Stimulated activated CD8-positive, alpha-beta memory T cell treated with anti-CD3 and anti-CD28 coated beads, Interleukin-4, amount 100 ng/mL, for 48 hours (primary cell): ENCODE measurements around the gene ELL2.
"Not testable (repeated sequence)": the region's sequence is repeated elsewhere in the genome, so short reads cannot be mapped to it uniquely, and the experiment has no call there.

Source experiments
- DNase-seq: peaks from one replicate; pipeline ENCODE4 v3.0.0-alpha.2; 2020

ELL2 gene

DNA sequence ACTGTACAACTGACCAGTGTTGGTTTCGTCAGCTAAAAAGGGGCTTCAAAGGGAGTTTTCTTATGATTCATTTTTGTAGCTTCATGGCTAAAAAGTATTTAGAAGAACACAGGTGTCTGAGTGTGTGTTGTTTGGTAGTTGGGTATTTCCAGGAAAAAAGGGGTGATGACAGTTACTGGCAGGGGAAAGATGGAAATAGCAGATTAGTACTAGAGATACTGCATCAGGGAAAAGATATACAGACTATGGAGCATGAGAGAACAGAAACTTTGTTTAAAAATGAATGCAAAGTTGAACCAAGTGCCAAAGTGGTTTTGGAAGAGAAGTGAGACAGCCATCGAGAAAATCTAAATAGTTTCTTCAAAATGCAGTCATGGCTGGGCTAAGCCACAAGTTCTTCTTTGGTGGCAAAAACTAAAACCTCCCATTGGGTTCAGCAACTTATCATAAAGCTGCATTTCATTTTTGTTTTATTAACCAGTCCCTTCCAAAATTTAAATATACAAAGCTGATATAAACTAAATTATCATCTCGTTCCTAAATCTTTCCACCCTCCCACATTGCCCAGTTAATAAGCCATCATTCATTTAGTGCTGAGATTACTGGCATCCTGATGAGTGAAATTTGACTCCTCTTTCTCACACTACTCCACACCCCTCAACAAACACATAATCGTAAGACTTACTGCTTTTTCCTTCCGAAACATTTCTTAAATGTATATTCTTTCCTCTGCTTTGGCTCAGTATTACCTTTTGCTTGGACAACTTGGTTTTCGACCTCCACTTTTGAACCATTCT lies 33.5 kb downstream of the ELL2 start:
- DNase-seq: no peak

DNA sequence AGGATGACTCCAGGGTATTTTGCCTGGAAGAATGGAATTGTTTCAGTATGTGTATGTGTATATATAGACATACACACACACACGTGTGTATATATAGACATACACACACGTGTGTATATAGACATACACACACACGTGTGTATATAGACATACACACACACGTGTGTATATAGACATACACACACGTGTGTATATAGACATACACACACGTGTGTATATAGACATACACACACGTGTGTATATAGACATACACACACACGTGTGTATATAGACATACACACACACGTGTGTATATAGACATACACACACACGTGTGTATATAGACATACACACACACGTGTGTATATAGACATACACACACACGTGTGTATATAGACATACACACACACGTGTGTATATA lies 34.4 kb downstream of the ELL2 start:
- not testable (repeated sequence) for DNase-seq

DNA sequence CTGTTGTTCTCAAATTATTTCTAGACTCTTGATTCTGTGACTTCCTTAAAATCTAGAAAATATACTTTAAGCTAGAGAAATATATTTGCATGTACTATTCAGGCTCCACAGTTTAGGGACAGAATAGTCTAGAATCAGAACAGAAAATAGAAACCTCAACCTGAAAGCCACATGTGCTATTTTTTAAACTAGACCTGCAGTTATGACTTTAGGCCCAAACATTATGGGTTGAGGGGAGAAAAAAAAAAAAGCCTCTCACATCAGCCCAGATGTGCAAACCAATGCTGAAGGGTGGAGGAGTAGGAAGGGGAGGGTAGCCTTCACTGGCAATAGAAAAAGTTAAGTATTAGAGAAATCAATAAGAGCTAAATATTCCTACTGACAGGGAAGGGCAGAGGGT lies 35.7 kb downstream of the ELL2 start:
- no peak for DNase-seq

DNA sequence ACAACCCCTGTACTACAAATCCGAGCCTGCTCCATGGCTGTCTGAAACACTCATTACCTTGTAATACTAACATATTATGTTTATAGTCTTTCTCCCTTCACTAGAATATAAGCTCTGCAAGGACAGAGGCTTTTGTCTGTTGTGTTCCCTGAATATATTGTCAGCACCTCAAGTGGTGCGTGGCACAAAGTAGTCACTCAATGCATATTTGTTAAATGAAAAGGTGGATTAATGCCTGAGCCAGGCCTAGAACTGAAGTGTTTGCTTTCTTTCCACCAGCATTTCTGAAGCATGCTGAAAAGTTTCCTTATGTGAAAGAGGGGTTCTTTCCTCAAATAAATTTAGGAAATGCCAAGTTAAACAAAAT lies 36.3 kb downstream of the ELL2 start:
- DNase-seq: no peak

DNA sequence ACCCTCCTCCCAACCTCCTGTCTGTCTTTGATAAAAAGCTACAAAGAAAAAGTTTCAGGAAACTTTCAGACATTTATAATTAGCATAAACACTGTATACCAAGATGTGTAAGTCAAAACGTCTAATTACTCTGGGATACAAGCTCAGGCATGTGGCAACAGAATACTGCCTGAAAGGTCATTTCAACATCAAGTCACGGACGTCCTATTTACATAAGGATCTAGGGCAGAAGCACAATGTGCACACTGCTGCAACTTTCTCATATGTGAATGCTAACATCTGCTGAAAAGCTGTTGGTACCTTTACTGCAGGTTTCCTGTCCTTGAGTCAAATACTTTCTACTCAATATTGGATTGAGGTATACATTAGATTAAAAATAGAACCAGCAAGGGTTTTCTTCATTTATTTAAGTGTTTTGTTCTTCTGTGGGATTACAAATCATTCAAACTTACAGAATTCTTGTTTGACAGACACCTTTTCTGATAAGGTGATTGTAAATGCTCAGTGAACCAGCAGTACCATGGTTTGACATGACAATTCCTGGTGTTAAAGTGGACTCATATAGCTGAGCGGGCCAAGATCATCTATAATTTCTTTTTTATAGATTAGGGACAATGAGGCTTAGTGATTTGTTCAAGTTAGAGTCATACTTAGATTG lies 36.8 kb downstream of the ELL2 start:
- DNase-seq: no peak

DNA sequence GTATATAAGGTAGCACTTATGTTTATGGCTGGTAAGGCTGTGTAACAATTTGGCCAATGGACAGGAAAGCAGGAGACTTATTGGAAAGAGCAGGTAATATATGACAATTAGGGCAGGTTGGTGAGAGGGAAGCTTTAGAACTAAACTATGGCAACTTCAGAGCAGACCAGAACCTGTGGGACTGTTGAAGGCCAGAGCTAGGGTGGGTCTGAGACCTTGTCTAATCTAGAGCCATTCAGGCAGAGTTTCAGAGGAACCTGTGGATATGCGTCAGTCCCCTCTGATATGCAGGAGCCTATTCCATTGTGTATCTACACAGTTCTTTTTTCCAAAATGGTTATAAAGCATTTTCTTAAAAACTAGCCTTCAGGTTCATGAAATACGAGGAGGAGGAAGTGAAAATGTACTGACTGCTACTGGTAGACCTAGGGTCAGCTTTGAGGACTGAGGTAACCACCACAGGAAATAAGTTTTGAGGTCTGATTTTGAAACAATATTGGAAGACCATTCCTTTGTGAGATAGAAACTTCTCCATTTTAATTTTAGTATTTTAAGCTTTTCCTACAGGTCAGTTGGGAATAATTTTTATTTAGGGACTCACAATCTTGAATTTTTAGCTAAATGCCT lies 37.6 kb downstream of the ELL2 start:
- no peak for DNase-seq

DNA sequence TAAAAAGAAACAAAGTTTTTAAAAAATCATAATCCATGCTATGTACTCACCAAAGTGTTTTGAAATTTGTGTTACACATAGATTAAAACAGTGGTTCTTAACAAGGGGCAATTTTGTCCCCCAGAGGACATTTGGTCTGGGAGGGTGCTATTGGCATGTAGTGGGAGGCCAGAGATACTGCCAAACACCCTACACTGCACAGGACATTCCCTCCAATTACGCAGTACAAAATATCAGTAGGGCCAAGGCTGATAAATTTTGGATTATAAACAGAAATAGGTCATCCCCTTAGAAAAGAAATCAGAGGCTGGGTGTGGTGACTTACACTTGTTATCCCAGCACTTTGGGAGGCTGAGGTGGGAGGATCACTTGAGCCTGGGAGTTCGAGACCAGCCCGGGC lies 38.9 kb downstream of the ELL2 start:
- no peak for DNase-seq

DNA sequence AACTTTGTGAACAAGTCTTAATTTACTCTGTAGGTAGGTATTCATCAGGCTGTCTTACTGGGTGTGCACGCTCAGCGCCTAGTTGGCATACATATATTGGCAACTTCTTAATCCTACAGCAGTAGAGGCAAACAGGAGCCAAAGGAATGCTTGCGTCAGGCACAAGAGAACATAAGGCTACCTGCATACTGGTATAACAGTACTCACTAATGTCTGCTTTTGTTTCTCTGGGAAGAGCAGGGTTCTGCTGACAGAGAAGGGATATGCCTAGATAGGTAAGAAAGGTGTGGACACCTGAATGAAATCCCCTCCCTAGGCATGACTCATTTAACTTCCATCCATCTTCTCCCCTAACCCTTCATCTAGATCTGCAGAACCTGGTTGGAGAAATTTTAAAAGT lies 40.1 kb downstream of the ELL2 start:
- DNase-seq: no peak

DNA sequence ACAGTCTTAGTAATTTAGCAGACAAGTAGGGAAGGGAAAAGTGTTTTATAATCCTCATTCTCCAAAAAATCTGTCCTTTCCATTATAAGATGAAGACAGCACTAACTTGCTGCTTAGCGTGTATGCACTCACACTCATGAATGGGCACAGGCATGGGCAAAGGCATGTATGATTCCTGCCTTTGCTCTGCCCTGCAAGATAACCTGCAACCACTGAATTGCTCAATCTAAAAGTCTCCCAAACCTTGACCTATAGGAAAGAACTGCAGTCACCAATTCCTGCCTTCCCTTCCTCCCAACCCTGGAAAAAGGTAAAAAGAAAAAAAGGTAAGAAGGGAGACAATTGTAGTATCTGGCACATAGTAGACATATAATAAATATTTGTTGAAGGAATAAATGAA lies 40.8 kb downstream of the ELL2 start:
- DNase-seq: no peak

DNA sequence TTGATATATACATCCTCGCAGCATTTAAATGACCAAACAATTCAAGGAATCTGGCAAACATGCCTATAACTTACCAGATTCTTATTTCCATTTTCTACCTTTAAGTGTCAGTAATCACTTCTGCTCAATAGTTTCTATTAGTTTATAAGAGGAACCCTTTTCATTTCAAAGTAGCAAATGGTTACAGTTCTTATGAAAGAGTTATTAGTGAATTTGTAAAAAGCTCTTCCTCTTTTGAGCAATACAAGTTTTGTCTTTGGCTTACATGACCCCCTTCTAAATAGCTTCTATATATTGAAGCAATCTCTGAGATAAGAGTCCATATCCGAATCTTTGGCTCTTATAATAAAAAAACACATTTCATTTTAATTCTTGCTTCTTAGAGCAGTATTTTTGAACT lies 42.0 kb downstream of the ELL2 start:
- DNase-seq: no peak

DNA sequence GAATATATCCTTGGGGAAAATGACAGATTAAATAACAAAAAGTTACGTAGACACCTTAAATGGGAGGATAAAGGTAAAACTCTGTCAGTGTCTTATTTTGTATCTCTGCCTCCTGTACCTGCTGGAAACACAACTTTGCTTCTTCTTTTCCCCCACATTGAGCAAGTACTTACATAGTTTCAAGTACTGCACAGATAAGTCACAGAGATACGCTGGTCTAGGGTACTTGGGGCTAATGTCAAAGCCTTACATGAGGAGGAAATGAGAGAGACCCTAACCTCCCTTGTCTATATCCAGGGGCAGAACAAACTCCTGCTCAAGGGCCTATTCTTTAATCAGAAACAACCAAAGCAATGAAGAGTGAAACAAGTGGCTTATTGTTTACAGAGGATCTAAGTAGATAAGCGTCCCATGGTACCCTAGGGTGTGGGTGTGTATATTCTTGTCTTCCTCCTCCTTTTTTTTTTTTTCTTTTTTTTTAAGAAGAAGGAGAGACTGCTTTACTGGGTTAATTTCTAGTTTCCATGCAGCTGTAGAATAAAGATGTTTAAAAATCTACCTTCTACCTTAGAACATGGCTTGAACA lies 43.1 kb downstream of the ELL2 start:
- no peak for DNase-seq

DNA sequence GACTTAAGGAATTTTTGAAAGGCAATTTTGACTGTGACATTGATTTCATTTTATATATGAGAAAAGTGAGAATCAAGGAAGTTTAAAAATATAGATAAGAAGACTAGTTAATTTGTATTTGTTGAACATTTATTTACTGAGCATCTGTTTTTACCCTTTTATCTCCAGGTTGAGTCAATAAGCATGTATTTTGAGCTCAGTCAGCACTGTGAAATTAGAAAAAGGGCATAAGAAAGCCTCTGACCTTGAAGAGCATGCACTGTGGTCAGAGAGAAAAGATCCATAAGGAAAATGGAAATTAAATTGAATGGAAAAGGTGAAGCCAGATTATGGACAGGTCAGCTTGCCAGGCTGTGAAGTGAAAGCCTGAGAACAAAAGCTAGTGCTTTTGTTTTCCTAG lies 44.4 kb downstream of the ELL2 start:
- no peak for DNase-seq

DNA sequence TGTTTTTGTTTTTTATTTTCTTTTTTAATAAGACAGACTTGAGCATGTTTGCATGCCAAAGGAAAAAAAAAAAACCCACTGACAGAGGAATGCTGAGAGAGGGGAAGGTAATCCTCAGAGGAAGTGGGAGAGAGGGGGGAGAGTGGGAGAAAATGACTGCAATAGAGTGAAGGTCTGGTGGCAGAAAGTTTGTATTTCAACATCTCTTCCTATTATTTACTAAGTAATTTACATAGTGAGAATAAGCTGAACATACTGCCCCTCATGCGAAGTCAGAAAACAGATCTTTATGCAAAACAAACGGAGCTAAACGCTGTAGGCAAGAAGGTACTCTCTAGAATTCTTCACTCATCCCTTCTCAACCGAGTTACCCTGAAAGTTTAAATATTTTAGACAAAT lies 45.0 kb downstream of the ELL2 start:
- DNase-seq: no peak

DNA sequence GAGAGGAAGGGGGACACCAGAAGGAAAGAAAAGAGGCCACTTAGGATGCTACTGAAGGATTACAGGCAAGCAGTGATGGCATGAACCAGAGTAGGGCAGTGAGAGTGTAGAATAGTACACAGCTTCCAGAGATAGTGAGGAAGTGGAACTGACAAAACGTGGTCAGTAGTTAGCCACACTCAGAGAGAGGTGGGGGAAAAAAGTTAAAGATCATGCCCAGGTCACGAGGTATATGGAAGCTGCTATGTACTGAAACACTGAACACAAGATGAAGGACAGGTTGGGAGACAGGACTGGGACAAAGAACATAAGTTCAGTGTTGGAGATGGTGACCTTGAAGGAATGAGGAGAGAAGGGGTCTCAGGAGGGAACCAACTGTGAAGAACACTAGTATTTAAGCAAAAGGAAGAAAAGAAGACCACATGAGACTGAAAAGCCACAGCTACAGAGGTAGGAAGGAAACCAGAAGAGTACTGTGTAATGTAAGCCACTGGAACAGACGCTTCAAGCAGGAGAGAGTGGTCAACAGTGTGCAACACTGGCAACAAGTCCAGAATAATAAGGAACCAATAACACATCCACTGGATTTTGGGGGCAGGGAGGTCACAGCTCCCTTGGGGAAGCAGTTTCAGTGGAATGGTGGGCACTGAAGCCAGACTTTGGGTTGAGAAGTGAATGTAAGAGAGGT lies 45.5 kb downstream of the ELL2 start:
- DNase-seq: no peak

DNA sequence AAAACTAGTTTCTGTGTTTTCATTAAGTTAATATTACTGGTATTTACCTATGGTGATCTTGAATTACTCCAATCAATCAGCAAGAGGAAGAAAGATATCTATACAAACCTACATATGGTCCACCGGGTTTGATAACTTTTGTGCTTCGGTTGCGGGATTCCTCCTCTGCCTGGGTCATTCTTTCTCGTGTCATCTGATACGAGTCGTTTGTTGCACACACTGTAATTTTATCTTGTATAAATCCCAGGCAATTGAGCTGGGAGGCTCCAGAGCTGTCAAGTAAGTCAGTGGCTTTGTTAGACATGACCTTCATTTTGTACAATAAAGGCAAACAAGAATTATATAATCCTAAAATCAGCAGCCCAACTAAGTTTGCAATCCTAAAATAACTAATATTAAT lies 48.0 kb downstream of the ELL2 start:
- no peak for DNase-seq

DNA sequence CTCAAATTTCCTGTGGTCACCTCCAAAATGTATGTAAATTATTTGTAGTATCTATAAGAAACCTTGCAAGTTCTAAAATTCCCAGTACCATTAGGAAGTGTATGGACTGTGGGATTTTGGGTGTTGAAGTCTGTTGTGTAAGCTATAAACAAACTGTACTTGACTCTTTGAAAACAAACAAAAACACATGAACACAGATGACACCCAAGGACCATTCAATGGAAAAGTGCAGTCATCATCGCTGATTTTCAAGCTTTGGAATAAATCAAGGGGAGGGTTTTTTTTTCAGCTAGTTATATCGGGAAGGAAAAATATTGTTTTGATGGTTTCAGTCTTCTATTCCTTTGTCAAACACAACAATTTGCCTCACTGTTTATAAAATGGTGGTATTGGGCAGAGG lies 49.6 kb downstream of the ELL2 start:
- DNase-seq: no peak

DNA sequence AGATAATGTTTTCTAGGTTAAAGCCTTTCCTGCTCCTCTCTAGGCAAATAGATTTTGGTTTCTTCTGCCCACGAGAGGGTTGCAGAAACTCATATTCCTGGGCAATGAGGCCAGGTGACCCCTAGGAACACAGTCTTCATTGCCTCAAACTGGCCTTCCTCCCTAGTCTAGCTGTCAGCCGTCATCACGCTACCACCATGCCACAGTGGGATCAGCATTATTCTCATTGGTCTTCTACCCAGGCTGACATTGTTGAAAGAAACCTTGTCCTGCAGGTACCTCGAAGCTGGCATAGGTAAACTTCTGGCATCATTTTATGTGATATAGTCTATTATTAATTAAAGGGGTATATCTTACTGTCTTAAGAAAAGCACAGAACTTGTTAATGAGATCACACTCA lies 51.1 kb downstream of the ELL2 start:
- DNase-seq: no peak

DNA sequence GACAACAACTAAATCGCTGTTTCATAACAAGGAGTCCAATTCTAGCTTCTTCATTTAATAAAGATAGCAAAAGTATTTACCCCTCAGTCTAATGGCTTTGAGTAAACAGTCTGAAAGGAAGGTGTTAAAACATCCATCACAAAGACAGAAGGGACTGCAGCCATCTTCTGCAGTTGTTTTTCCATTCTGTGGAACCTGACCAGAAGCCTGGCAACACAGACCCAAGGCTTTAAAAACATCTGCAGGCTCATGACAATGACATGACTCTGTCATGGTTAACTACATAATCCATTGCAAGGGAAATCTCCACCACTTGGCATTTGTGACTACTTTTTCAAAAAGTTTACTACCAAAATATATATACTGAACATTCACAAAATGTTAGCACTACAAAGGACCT lies 51.9 kb downstream of the ELL2 start:
- DNase-seq: no peak

DNA sequence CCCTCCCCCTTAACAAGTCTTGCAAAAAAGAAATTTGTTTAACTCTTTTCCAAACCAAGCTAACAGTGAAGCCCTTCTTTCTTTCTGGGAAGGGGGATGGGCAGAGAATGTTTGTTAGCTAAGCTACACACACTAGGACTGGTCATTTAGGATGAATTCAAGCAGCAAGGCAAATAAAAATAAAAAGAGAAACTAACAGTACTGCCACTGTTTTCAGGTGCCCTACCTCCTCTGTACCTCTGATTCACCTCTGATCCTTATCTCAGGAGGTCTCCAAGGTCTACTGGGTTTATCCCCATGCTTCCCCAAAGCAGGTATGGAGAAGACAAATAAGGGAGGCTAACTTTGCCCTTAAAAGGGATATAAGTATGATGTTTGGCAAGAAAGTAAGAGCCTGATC lies 52.9 kb downstream of the ELL2 start:
- DNase-seq: no peak

DNA sequence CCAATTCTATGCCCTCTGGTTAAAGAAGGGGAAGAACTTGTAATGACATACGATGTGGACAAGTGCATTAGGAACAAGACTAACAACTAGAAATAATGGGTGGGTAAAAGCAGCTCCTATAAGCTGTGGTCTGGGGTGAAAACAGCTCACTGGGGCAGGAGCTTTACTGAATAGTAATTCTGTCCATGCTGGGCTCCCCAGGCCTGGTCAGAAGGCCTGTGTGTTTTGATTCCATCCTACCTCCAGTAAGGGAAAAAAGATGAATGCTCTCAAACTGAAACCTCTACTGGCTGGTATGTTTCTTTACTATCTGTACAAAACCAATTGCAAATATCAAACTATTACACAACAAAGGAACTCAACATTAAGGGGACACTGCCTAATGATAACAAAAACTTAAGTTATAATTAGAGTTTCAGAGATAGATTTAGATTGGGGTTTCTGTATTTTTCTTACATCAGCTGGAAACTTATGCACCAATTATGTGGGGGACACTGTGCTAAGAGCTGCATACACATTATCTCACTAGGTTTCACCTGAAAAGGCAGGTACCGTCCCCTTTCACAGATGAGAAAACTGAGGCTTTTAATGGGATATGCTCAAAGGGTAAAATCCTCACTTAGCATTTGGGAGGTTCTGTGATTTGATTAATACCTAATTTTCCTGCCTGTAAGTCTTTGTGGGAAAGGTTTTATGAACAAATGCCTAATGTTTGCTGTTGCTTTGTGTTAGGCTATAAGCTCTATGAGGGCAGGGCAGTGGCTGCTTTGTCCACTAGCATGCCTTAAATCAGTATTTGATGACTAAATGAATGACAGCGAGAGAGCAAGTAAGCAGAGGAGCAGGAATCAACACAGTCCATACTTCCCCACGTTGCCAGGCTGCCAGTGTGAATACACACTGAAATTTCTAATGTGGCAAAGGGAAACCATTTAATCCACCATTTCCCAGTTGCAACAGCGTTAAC lies 53.6 kb downstream of the ELL2 start:
- no peak for DNase-seq

DNA sequence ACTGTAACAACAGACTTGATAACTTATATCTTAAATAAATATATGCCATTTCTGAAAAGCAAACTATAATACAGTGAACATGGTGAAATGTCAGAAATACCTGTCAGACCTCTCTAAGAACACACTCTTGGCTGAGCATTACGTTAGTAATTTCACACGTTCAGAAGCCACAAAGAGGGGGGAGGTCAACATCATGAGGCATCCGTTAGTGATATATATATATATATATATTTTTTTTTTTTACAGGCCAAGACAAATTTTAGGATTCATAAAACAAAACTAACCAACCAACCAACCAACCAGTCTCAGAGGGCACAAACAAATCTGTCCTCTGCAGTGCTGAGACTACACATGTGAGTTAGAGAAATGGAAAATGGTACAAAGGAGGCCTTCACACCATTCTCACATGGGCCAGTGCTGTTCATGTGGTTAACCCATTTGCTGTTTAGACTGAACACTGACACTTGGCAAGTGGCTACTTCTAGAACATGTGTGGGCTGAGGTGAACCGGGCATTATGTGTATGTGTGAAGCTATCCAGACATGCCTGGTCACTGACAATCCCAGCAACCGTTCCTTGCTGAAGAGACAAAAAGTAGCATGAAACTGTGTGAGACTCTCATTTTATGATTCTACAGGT lies 54.5 kb downstream of the ELL2 start:
- no peak for DNase-seq

DNA sequence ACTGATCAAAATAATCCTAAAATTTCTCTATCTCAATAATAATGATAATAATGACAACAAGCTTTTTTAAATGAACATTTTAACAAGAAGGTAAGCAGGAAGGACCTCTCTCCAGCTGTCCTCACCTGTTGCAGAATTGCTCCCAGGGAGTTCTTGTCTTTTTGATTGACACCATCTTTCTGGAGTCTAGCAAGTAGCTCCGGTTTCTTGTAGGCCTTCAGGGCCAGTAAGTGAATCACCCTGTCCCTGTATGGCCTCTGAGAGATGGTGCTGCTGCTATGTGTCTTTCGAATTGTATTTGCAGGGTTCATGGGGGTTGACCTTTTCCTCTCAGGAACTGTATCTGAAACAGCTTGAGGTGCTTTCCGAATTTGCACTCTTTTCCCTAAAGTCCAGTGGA lies 55.3 kb downstream of the ELL2 start:
- not testable (repeated sequence) for DNase-seq
